ENCODE data around the gene WFDC2.

GRCh38 chr20:45420125-45420524 lies 49.4 kb upstream of the WFDC2 start:
- TF ChIP-seq CTCF (IDR thresholded peaks at IDR 0.05 in 4 of 5, conservative IDR thresholded peaks at IDR 0.05 in 1 of 5) (no peak), POLR2A (IDR thresholded peaks at IDR 0.05) (no peak)

Measured in gastrocnemius medialis (tissue), 4 donors.